IMR-90 (cell line): ENCODE measurements around the gene SLC2A8. TPM values are rescaled to one million over a fixed set of nuclear protein-coding genes. Genes with fewer than 3 reads are reported as not detected.

ENCODE experiments used
- ATAC-seq: fragments of 200-7000 bp; cut with Tn5 transposase; 2 replicates; pipeline ENCODE4 v1.9.1; 2020; ENCODE audit warnings: low read depth, mild to moderate bottlenecking, moderate library complexity
- BruUV-seq: library from RNA; stranded (reverse); fragments of 400-500 nt; replicated peaks from 2 replicates; lab custom pipeline; 2021; lab: Mats Ljungman, UMichigan
- CTCF ChIA-PET: fragments of 300-600 bp; formaldehyde crosslinking; extraction: SDS; loops from one replicate; lab custom pipeline; 2021; ENCODE audit warnings: antibody characterized with exemption; lab: Yijun Ruan, JAX
- POLR2A ChIA-PET: fragments of 300-600 bp; sonication (Branson Sonifier 250); formaldehyde crosslinking; loops from one replicate; lab custom pipeline; 2022; ENCODE audit warnings: antibody characterized with exemption; ENCODE audit not compliant: unreplicated experiment; lab: Charles Lee
- DNase-seq: peaks from one replicate; pipeline ENCODE4 v3.0.0; 2013
- H2AFZ ChIP-seq: replicated peaks from 2 replicates; pipeline ENCODE3; 2013; ENCODE audit warnings: low read length, mild to moderate bottlenecking; ENCODE audit not compliant: poor library complexity
- H2AK5ac ChIP-seq: 2 replicates; pipeline ENCODE4 v1.6.1; 2013; ENCODE audit warnings: low read depth, low read length, inconsistent platforms
- H2AK9ac ChIP-seq: replicated peaks from 2 replicates; pipeline ENCODE3; 2013; ENCODE audit warnings: mild to moderate bottlenecking, low read depth, low read length, moderate library complexity; ENCODE audit not compliant: poor library complexity
- H2BK120ac ChIP-seq: 2 replicates; pipeline ENCODE4 v1.6.1; 2013; ENCODE audit warnings: low read depth, low read length, inconsistent platforms
- H2BK15ac ChIP-seq: 3 replicates; pipeline ENCODE4 v1.6.1; 2013; ENCODE audit warnings: low read depth, low read length, inconsistent platforms
- H2BK20ac ChIP-seq: 2 replicates; pipeline ENCODE4 v1.6.1; 2013; ENCODE audit warnings: low read depth, mild to moderate bottlenecking, inconsistent platforms, low read length, moderate library complexity
- H2BK5ac ChIP-seq: 2 replicates; pipeline ENCODE4 v1.6.1; 2013; ENCODE audit warnings: mild to moderate bottlenecking, low read depth, low read length, inconsistent platforms; ENCODE audit not compliant: poor library complexity, severe bottlenecking
- H3K14ac ChIP-seq: replicated peaks from 2 replicates; pipeline ENCODE4 v1.6.1; 2013; ENCODE audit warnings: low read depth, low read length, inconsistent platforms
- H3K18ac ChIP-seq: 2 replicates; pipeline ENCODE4 v1.6.1; 2013; ENCODE audit warnings: low read depth, low read length, control low read depth
- H3K23ac ChIP-seq: 2 replicates; pipeline ENCODE4 v1.6.1; 2013; ENCODE audit warnings: low read depth, low read length, inconsistent platforms
- H3K27ac ChIP-seq: 2 replicates; pipeline ENCODE4 v1.5.1; 2013; ENCODE audit warnings: mild to moderate bottlenecking, control low read depth, low read length; ENCODE audit not compliant: insufficient read depth
- H3K27me3 ChIP-seq: 2 replicates; pipeline ENCODE4 v1.6.1; 2013; ENCODE audit warnings: low read length; ENCODE audit not compliant: control insufficient read depth, insufficient read depth
- H3K36me3 ChIP-seq: 2 replicates; pipeline ENCODE4 v1.6.1; 2013; ENCODE audit warnings: low read length, mixed read lengths; ENCODE audit not compliant: control insufficient read depth, insufficient read depth
- H3K4ac ChIP-seq: 2 replicates; pipeline ENCODE4 v1.6.1; 2013; ENCODE audit warnings: low read depth, low read length, inconsistent platforms
- H3K4me1 ChIP-seq: 2 replicates; pipeline ENCODE4 v1.6.1; 2013; ENCODE audit warnings: low read length, mixed read lengths; ENCODE audit not compliant: control insufficient read depth, insufficient read depth
- H3K4me2 ChIP-seq: 2 replicates; pipeline ENCODE4 v1.6.1; 2013; ENCODE audit warnings: low read depth, mild to moderate bottlenecking, control low read depth, low read length, moderate library complexity
- H3K4me3 ChIP-seq: 2 replicates; pipeline ENCODE4 v1.5.1; 2013; ENCODE audit warnings: low read depth, mild to moderate bottlenecking, control low read depth, low read length, moderate library complexity; ENCODE audit not compliant: insufficient read depth
- H3K56ac ChIP-seq: 2 replicates; pipeline ENCODE4 v1.6.1; 2013; ENCODE audit warnings: low read length, inconsistent platforms; ENCODE audit not compliant: insufficient read depth; ENCODE audit errors: extremely low read depth
- H3K79me1 ChIP-seq, 2 experiments: 2 replicates each; pipeline ENCODE4 v1.6.1; 2013; ENCODE audit warnings: low read length in 2 of 2, inconsistent platforms in 1 of 2, low read depth in 1 of 2
- H3K9ac ChIP-seq: 2 replicates; pipeline ENCODE4 v1.6.1; 2013; ENCODE audit warnings: low read depth, low read length, control low read depth
- H3K9me1 ChIP-seq: 2 replicates; pipeline ENCODE4 v1.6.1; 2013; ENCODE audit warnings: low read length, inconsistent platforms; ENCODE audit not compliant: insufficient read depth
- H3K9me3 ChIP-seq: 2 replicates; pipeline ENCODE4 v1.6.1; 2013; ENCODE audit warnings: low read length; ENCODE audit not compliant: control insufficient read depth, insufficient read depth
- H4K20me1 ChIP-seq: 2 replicates; pipeline ENCODE4 v1.6.1; 2013; ENCODE audit warnings: low read length, inconsistent platforms; ENCODE audit not compliant: insufficient read depth
- H4K5ac ChIP-seq: 2 replicates; pipeline ENCODE4 v1.6.1; 2013; ENCODE audit warnings: mild to moderate bottlenecking, low read depth, low read length, control low read depth
- H4K8ac ChIP-seq, 2 experiments: 2 replicates each; pipeline ENCODE4 v1.6.1; 2013; ENCODE audit warnings: low read depth in 2 of 2, low read length in 2 of 2, control low read depth in 1 of 2, inconsistent platforms in 1 of 2
- H4K91ac ChIP-seq: 2 replicates; pipeline ENCODE4 v1.6.1; 2013; ENCODE audit warnings: low read depth, low read length, inconsistent platforms; ENCODE audit not compliant: insufficient read depth
- BHLHE40 ChIP-seq: fragments of 150-350 bp; IDR thresholded peaks from 2 replicates; pipeline ENCODE4 v1.6.1; 2016; ENCODE audit warnings: mild to moderate bottlenecking, low read depth, low read length
- CEBPB ChIP-seq: IDR thresholded peaks from 2 replicates; pipeline ENCODE4 v1.6.1; 2012; ENCODE audit warnings: low read depth, low read length, improper control_type of control experiment
- MAFK ChIP-seq: IDR thresholded peaks from 2 replicates; pipeline ENCODE4 v1.6.1; 2012; ENCODE audit warnings: low read depth, low read length, improper control_type of control experiment
- POLR2A ChIP-seq: IDR thresholded peaks from 2 replicates; pipeline ENCODE4 v1.6.1; 2012; ENCODE audit warnings: mild to moderate bottlenecking, low read depth, low read length
- RFX5 ChIP-seq: IDR thresholded peaks from 2 replicates; pipeline ENCODE4 v1.8.0; 2012; ENCODE audit warnings: low read depth, mild to moderate bottlenecking, low read length, moderate library complexity
- WGBS, 2 experiments: methylation state at CpG; one replicate each; pipeline versions ENCODE4 v1.1.5 to v1.1.7; 2013; ENCODE audit warnings: missing lambda C conversion rate in 2 of 2; ENCODE audit not compliant: insufficient read length in 1 of 2; ENCODE audit errors: extremely low coverage in 2 of 2; 5-methylcytosine and 5-hydroxymethylcytosine counted together
- dilution Hi-C: fragments of 300-500 bp; cut with HindIII; formaldehyde crosslinking; loops from one replicate; pipeline ENCODE4 v1.14.3; 2018; ENCODE audit warnings: low sequenced_read_pairs; ENCODE audit not compliant: unreplicated experiment
- in situ Hi-C: fragments of 300-500 bp; cut with MboI; formaldehyde crosslinking; loops from 3 replicates; pipeline ENCODE4 v1.14.3; 2019; ENCODE audit warnings: low sequenced_read_pairs, inconsistent platforms, mixed read lengths
- intact Hi-C: fragments of 100-400 bp; cut with micrococcal nuclease; formaldehyde crosslinking; loops from 2 replicates; pipeline ENCODE4 v1.10.0; 2022
- polyA plus RNA-seq, 3 experiments: library from polyadenylated mRNA; depleted of rRNA; stranded (reverse); fragments of >200 nt; gene quantifications; 2 replicates each; pipeline ENCODE4 v1.2.3, GENCODE V29; 2012; ENCODE audit warnings: low replicate concordance in 1 of 3
- total RNA-seq: library from RNA; depleted of rRNA; stranded (reverse); fragments of >200 nt; gene quantifications from 2 replicates; pipeline ENCODE4 v1.2.3, GENCODE V29; 2012
- TF ChIP-seq, protein P1 (sequence below): conservative IDR thresholded peaks from 2 replicates; pipeline ENCODE4 v1.5.1; 2012; ENCODE audit warnings: mild to moderate bottlenecking, low read depth, low read length, improper control_type of control experiment

The SLC2A8 gene
- total and polyA plus RNA-seq, 2 of the 4 experiments (the other 2 are of a cell fraction), result 9.0 to 12.0 TPM

- POLR2A ChIA-PET, result no interaction called here
- H3K4me3 ChIP-seq, result no peak overlapping the region
- in situ Hi-C loops (no loop called here), intact Hi-C loops (no loop called here), dilution Hi-C loops (no loop called here)
- no peaks in the 10 kb centered on the region for H3K27me3 ChIP-seq
- H2AFZ ChIP-seq, result no peak overlapping the region
- H3K14ac ChIP-seq, result no peak overlapping the region
- no peak overlapping the region for H3K23ac ChIP-seq
- no peak overlapping the region for H3K4me2 ChIP-seq
- H2BK20ac ChIP-seq, result no peak overlapping the region
- H3K27ac ChIP-seq, result no peak overlapping the region
- no peak overlapping the region for H3K56ac ChIP-seq
- no peak overlapping the region for H4K8ac ChIP-seq
- H4K91ac ChIP-seq, result no peak overlapping the region
- TF ChIP-seq RFX5 (no peak), CEBPB (no peak), MAFK (peak; percentile 85), POLR2A (no peak), BHLHE40 (no peak)
- TF ChIP-seq, protein P1, sequence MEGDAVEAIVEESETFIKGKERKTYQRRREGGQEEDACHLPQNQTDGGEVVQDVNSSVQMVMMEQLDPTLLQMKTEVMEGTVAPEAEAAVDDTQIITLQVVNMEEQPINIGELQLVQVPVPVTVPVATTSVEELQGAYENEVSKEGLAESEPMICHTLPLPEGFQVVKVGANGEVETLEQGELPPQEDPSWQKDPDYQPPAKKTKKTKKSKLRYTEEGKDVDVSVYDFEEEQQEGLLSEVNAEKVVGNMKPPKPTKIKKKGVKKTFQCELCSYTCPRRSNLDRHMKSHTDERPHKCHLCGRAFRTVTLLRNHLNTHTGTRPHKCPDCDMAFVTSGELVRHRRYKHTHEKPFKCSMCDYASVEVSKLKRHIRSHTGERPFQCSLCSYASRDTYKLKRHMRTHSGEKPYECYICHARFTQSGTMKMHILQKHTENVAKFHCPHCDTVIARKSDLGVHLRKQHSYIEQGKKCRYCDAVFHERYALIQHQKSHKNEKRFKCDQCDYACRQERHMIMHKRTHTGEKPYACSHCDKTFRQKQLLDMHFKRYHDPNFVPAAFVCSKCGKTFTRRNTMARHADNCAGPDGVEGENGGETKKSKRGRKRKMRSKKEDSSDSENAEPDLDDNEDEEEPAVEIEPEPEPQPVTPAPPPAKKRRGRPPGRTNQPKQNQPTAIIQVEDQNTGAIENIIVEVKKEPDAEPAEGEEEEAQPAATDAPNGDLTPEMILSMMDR, result no peak
- H3K18ac ChIP-seq, result no peak overlapping the region
- no peak for ATAC-seq
- H4K5ac ChIP-seq, result no peak overlapping the region
- no peak overlapping the region for H2BK5ac ChIP-seq
- no peak overlapping the region for H2BK120ac ChIP-seq
- peaks cover 7% of the 10 kb centered on the region; the same call in 1 of the 2 replicates for H3K36me3 ChIP-seq
- no peaks in the 10 kb centered on the region for H3K9me3 ChIP-seq
- no peak overlapping the region for H2AK9ac ChIP-seq
- no peak overlapping the region for H2AK5ac ChIP-seq
- CTCF ChIA-PET, result interaction anchor here (0.9 kb wide), 1 partner anchor 42 kb away, joined by 3 read pairs; no protein-coding TSS in a partner anchor
- peaks cover 0 to 13% of the 10 kb centered on the region in 2 experiments; a peak in 2 of 4 replicates for H3K79me1 ChIP-seq
- peaks cover 6% of the 10 kb centered on the region; the same call in 1 of the 2 replicates for H4K20me1 ChIP-seq
- H3K4me1 ChIP-seq, result peaks cover 2% of the 10 kb centered on the region; the same call in 1 of the 2 replicates
- H3K9me1 ChIP-seq, result peaks cover 5% of the 10 kb centered on the region; the same call in 1 of the 2 replicates
- 81% methylated on average over 9 of the region's 18 CpGs; no CpG with 5 or more reads in 1 of the 2 experiments for WGBS, 2 experiments
- H2BK15ac ChIP-seq, result no peak overlapping the region
- no peak for DNase-seq
- no peak overlapping the region for H3K9ac ChIP-seq
- H3K4ac ChIP-seq, result no peak overlapping the region
- no TSS peak for BruUV-seq
Observed at GRCh38 chr9:127402401-127403090, 5.6 kb downstream of the SLC2A8 start.
